ENCODE results near the gene RYK.

DNA sequence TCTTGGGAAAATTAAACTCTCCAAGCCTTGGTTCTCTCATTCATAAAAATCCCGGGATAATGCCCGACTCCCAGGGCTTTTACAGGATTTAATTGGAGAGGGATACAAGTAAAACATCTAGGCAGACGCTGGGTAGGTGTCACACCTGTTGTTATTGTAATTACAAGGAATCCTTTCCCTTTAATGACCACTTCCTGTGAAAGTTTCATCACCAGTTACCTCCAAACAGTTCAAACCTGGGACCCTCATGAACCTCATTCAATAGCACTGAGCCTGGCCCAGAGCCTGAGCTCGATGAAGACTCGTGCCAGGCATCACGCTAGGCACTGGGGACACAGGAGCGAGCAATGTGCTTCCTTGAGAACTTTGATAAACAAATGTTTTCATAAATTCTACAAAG lies 2.1 kb upstream of the RYK start:
- TF ChIP-seq POLR2A (IDR thresholded peaks at IDR 0.05; ENCODE audit: low read length) (no peak), GATA1 (IDR thresholded peaks at IDR 0.05; ENCODE audit: low read depth, low read length) (no peak)

Measured in erythroblast (primary cell).